Spleen (tissue), 7 donors: ENCODE data around the gene CD248.
A peak's percentile ranks its signal among the peaks of the same experiment; 100 is the strongest.

Source experiments
- CTCF ChIP-seq, 11 experiments: fragments of 200-600 bp in 7 of 11; fragments of 450-650 bp in 4 of 11; sonication (generic) in 4 of 11; IDR thresholded peaks in 8 of 11; conservative IDR thresholded peaks in 3 of 11; 1 replicate in 7 of 11; 2 replicates in 4 of 11; pipeline versions ENCODE4 v1.4.0 to v1.8.0; 2016 to 2021; ENCODE audit warnings: antibody characterized with exemption in 11 of 11, inconsistent platforms in 4 of 11, mild to moderate bottlenecking in 1 of 11
- POLR2AphosphoS5 ChIP-seq, 3 donors: sonication (generic); formaldehyde crosslinking; IDR thresholded peaks; one replicate each; pipeline ENCODE4 v1.5.1; 2017; ENCODE audit warnings: antibody characterized with exemption in 3 of 3
- donor health status: DM: no; HTN: no; CAD: no; lungs with moderate emphysema.
- donor health status: DM: no; HTN: no; CAD: no.
- donor health status: DM: no; HTN: no; CAD: no.

- peak in 8 of 11 experiments; percentile 49 to 96 (median 93) for TF ChIP-seq CTCF (IDR thresholded peaks at IDR 0.05 in 8 of 11, conservative IDR thresholded peaks at IDR 0.05 in 3 of 11)
- peak; percentile 80 to 87 (median 85) for TF ChIP-seq POLR2AphosphoS5 (IDR thresholded peaks at IDR 0.05)
These were observed 4.8 kb downstream of the CD248 start for GRCh38 chr11:66311965-66312548.
